Measurements from ENCODE around the gene DUOX2. TPM values are rescaled to one million over a fixed set of nuclear protein-coding genes. Genes with fewer than 3 reads are reported as not detected.
"Not testable (repeated sequence)": the region's sequence is repeated elsewhere in the genome, so short reads cannot be mapped to it uniquely, and the experiment has no call there.

The DUOX2 gene
- total RNA-seq, 1 experiment from 2014 or later: not detected

DNA sequence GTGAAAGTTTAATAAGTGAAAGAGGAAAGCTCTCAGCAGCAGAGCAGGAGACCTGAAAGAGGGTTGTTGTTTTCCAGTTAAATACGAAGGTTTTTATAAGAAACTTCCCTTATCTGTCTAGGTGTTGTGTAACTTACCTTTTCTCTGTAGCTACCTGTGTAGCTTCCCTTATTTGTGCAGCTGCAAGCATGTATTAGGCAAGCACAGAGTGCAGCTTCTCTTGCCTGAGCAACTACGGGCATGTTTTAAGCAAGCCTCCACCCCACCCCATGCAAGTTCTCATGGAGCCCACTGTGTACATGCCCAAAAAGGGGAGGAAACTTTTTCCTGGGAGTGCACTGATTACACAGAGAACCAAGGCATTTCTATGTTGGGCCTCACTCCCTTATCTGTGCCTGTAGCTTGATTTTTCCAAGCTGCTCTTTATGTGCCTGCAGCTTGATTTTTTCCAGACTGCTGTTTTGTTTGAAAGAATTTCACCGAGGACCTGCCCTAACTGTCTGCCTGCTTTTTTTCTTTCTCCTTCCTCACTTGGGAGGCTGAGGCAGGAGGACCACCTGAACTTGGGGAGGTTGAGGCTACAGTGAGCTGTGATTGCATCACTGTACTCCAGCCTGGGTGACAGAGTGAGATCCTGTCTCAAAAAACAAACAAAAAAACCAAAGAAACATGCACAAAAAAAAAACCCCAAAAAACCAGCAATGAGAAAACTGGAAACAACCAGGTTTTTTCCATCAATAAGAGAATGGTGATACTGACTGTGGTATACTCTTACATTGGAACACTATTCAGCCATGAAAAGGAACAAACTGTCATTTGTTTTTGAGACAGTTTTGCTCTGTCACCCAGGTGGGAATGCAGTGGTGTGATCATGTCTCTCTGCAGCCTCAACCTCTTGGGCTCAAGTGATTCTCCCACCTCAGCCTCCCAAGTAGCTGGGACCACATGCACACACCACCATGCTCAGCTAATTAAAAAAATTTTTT lies 55.0 kb downstream of the DUOX2 start:
- not testable (repeated sequence) for H3K4me3 ChIP-seq (ENCODE audit: insufficient read depth, low read depth, low read length); H3K27me3 ChIP-seq (ENCODE audit: control insufficient read depth, insufficient read depth, low read length); H3K36me3 ChIP-seq (replicated peaks; ENCODE audit: control insufficient read depth, insufficient read depth, low read length); DNase-seq

DNA sequence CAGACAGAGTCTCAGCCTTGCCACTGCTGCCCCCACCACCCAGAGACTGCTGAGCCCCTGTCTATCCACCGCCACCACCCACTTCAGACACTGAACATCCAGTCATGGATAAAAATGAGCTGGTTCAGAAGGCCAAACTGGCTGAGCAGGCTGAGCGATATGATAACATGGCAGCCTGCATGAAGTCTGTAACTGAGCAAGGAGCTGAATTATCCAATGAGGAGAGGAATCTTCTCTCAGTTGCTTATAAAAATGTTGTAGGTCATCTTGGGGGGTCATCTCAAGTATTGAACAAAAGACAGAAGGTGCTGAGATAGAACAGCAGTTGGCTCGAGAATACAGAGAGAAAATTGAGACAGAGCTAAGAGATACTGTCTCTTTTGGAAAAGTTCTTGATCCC lies 61.3 kb downstream of the DUOX2 start:
- H3K4me3 ChIP-seq (ENCODE audit: insufficient read depth, low read depth, low read length); H3K27me3 ChIP-seq (ENCODE audit: control insufficient read depth, insufficient read depth, low read length); H3K36me3 ChIP-seq (replicated peaks; ENCODE audit: control insufficient read depth, insufficient read depth, low read length); DNase-seq: not testable (repeated sequence)

DNA sequence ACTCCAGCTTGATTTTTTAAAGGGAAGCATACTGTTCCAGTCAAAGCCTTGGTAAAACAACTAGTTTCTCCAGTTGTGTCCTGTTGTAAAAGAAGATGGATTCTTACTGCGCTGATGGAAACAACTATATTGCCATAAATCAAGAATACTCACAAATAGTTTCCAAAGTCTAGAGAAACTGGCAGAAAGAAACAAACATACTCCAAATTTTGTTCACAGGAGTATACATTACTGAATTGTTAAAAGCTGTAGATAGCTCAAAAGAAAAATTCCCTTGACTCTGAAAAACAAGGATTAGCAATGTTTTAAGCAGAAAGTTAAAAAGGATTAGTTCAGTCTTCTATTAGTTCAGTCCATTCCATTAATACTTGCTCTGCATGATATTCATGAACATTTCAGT lies 63.4 kb downstream of the DUOX2 start:
- Histone ChIP-seq H3K27me3 (ENCODE audit: control insufficient read depth, insufficient read depth, low read length) (no peaks in the 10 kb centered on the region), H3K36me3 (replicated peaks; ENCODE audit: control insufficient read depth, insufficient read depth, low read length) (peaks cover 3% of the 10 kb centered on the region), H3K4me3 (ENCODE audit: insufficient read depth, low read depth, low read length) (no peak overlapping the region)
- no peak for DNase-seq

DNA sequence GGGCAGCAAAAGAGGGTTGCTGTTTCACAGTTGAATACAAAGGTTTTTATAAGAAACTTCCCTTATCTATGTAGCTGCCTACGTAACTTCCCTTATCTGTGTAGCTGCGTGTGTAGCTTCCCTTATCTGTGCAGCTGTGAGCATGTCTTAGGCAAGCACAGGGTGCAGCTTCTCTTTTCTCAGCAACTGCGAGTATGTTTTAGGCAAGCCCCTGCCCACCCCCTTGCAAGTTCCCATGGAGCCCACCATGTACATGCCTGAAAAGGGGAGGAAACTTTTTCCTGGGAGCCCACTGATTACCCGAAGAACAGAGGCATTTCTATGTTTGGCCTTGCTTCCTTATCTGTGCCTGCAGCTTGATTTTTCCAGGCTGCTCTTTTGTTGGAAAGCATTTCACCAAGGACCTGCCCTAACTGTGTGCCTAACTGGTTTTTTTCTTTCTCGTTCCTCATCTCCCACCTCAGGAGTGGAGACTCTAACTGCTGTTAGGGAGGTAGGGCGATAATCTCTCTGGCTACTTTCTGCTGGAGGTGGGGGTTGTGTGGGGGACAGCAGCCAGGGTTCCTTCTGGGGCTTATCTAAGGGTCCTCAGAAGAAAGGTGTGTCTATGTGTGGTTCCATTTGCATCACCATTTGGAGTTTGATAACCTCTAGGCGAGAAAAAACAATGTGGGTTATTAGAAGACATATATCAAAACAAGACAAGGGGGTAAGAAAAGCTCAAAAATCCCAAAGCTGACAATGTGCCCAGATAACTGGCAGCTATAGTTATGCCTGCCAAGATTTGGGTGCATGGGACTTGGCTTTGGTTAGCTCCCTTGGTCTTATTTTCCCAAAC lies 65.0 kb downstream of the DUOX2 start:
- Histone ChIP-seq H3K4me3 (ENCODE audit: insufficient read depth, low read depth, low read length) (no peak overlapping the region), H3K27me3 (ENCODE audit: control insufficient read depth, insufficient read depth, low read length) (no peaks in the 10 kb centered on the region), H3K36me3 (replicated peaks; ENCODE audit: control insufficient read depth, insufficient read depth, low read length) (peaks cover 3% of the 10 kb centered on the region)
- DNase-seq: no peak

DNA sequence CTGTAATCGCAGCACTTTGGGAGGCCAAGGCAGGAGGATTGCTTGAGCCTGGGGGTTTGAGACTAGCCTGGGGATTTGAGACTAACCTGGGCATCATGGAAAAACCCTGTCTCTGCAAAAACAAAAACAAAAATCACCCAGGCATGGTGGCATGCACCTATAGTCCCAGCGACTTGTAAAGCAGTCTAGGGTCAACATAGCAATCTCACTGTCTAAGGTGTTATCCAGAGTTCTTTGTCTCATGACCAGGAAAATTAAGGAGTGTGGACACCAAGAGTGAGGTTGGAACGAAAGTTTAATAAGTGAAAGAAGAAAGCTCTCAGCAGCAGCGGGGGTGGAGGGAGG lies 65.6 kb downstream of the DUOX2 start:
- not testable (repeated sequence) for H3K36me3 ChIP-seq (replicated peaks; ENCODE audit: control insufficient read depth, insufficient read depth, low read length); H3K4me3 ChIP-seq (ENCODE audit: insufficient read depth, low read depth, low read length); DNase-seq; H3K27me3 ChIP-seq (ENCODE audit: control insufficient read depth, insufficient read depth, low read length)

DNA sequence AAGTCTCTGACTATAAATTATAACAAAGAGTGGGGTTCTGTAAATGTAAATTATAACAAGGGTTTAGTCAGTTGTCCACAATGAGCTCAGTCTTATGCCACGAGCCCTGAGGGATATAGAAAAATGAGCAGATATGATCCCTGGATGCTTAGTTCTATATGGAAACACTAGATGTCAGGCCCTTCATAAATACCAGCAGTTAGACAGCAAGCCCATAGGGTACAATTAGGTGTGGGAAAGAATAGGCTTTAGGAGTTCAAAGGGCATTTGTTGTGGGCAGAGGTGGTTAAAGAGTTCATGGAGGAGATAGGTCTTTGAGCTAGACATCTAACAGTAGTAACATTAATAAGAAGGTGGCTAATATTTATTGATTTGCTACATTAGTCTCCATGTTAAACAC lies 69.7 kb downstream of the DUOX2 start:
- not testable (repeated sequence) for H3K27me3 ChIP-seq (ENCODE audit: control insufficient read depth, insufficient read depth, low read length); DNase-seq; H3K4me3 ChIP-seq (ENCODE audit: insufficient read depth, low read depth, low read length); H3K36me3 ChIP-seq (replicated peaks; ENCODE audit: control insufficient read depth, insufficient read depth, low read length)

DNA sequence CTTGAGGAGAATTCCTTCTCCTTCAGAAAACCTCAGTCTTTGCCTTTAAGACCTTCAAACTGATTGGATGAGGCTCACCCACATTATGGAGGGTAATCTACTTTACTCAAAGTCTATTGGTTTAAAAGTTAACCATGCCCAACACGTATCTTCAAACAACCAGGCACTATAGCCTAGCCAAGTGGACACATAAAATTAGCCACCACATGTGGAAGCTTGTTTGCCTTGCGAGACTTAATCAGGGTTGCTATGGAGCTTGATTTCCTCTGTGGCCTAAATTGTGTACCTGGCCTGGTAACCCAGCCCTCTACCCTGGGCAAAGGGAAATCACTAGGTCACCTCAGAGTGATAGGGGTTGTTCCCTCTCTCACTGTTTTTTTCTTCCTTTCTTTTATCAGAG lies 71.1 kb downstream of the DUOX2 start:
- H3K4me3 ChIP-seq (ENCODE audit: insufficient read depth, low read depth, low read length); DNase-seq; H3K27me3 ChIP-seq (ENCODE audit: control insufficient read depth, insufficient read depth, low read length); H3K36me3 ChIP-seq (replicated peaks; ENCODE audit: control insufficient read depth, insufficient read depth, low read length): not testable (repeated sequence)

Other genes starting within 250 kb of the DUOX2 start
- not detected in 2 replicates for gene TERB2, start 157.5 kb downstream of the DUOX2 start, total RNA-seq (2014; rRNA removed; shearing (Covaris generic))
- gene SORD, start 91.0 kb downstream of the DUOX2 start, total RNA-seq (2014; rRNA removed; shearing (Covaris generic)): 53.1 and 58.4 TPM in 2 replicates
- gene DUOXA2, start 154 bp upstream of the DUOX2 start, total RNA-seq (2014; rRNA removed; shearing (Covaris generic)): not detected in 2 replicates
- 0.07 TPM in 1 of 2 replicates, not detected in the other for gene DUOXA1, start 15.7 kb upstream of the DUOX2 start, total RNA-seq (2014; rRNA removed; shearing (Covaris generic))
- gene DUOX1, start 15.8 kb upstream of the DUOX2 start, total RNA-seq (2014; rRNA removed; shearing (Covaris generic)): 0.24 and 0.37 TPM in 2 replicates
- 40.0 and 56.4 TPM in 2 replicates for gene SHF, start 73.8 kb upstream of the DUOX2 start, total RNA-seq (2014; rRNA removed; shearing (Covaris generic))
- gene SLC28A2, start 138.1 kb upstream of the DUOX2 start, total RNA-seq (2014; rRNA removed; shearing (Covaris generic)): 0.15 TPM in 1 of 2 replicates, not detected in the other

Measured in H7 (cell line).